ENCODE measurements around the gene LCN6. TPM values are rescaled to one million over a fixed set of nuclear protein-coding genes. Genes with fewer than 3 reads are reported as not detected.

Gene LCN6
- total and polyA plus RNA-seq, 10 of the 15 experiments (the other 5 are each of a cell fraction or from before 2014, with no cell fraction given), result not detected

DNA sequence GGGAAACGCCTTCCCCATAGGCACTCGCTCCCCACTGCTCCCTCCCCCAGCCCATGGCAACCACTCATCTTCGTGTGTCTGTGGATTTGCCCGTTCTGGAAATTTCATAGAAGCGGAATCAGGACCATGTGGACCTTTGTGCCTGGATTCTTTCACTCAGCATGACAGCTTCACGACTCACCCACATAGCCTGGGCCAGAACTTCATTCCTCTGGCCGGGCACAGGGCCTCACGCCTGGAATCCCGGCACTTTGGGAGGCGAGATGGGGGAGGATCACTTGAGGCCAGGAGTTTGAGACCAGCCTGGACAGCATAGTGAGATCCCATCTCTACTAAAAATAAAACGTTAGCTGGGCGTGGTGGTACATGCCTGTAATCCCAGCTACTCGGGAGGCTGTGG is 48.0 kb downstream of the LCN6 start:
- WGBS (ENCODE audit: insufficient coverage, insufficient replicate concordance, low lambda C conversion rate, missing lambda C conversion rate), result 71% methylated on average over 13 of the region's 13 CpGs
- peaks cover 24% of the 10 kb centered on the region for H3K4me1 ChIP-seq (ENCODE audit: control insufficient read depth, insufficient read depth, low read length)
- no peak for FAIRE-seq

DNA sequence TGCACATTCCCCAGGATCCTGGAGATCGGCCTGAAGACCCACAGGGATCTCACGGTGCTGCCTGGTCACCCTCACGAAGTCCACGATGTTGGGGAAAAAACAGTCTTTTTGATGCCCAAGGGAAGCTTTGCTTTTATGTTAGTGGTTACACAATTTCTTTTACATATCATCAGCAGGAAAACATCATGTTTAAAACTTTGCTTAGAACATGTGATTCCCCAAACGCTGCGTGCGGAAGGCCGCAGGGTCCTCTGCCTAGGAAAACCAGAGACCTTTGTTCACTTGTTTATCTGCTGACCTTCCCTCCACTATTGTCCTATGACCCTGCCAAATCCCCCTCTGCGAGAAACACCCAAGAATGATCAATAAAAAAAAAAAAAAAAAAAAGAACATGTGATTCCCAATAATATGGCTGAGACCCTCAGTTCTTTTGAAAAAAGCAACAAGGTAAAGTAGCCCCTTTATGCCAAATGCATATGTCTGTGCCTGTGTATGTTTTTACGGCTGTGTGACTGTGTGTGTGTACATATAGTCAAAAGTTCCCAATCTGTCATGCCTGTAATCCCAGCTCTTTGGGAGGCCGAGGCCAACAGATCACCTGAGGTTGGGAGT is 49.6 kb downstream of the LCN6 start:
- SMC1A ChIA-PET (ENCODE audit: uncharacterized antibody, unreplicated experiment), result interaction anchor here (0.7 kb wide), 1 partner anchor 11 kb away, joined by 3 read pairs; no protein-coding TSS in a partner anchor
- RAD21 ChIA-PET (ENCODE audit: unreplicated experiment), result interaction anchor here (0.6 to 1.2 kb wide), 4 partner anchors 43 to 282 kb away, joined by 3 read pairs; no protein-coding TSS in a partner anchor
- WGBS (ENCODE audit: insufficient coverage, insufficient replicate concordance, low lambda C conversion rate, missing lambda C conversion rate), result 60% methylated on average over 10 of the region's 11 CpGs
- BruUV-seq (replicated peaks), result no TSS peak
- Histone ChIP-seq H3K9ac (ENCODE audit: control insufficient read depth, insufficient read depth, low read length) (no peak overlapping the region), H3K4me3 (no peak overlapping the region), H3K79me2 (ENCODE audit: control insufficient read depth, insufficient read depth, low read length) (no peaks in the 10 kb centered on the region), H2AFZ (ENCODE audit: control insufficient read depth, low read depth, low read length) (no peak overlapping the region), H3K4me1 (ENCODE audit: control insufficient read depth, insufficient read depth, low read length) (peaks cover 24% of the 10 kb centered on the region), H3K4me2 (ENCODE audit: control insufficient read depth, insufficient read depth) (no peak overlapping the region), H3K27ac (ENCODE audit: control insufficient read depth, insufficient read depth) (no peak overlapping the region), H3K27me3 (replicated peaks in 1 of 2; ENCODE audit: control insufficient read depth in 2 of 2, insufficient read depth in 2 of 2, low read length in 1 of 2) (no peaks in the 10 kb centered on the region), H3K36me3 (ENCODE audit: control insufficient read depth in 2 of 2, insufficient read depth in 2 of 2, low read length in 1 of 2) (no peaks in the 10 kb centered on the region), H3K9me3 (replicated peaks; ENCODE audit: control insufficient read depth, insufficient read depth, low read length) (no peaks in the 10 kb centered on the region), H4K20me1 (ENCODE audit: control insufficient read depth, insufficient read depth) (no peaks in the 10 kb centered on the region)
- DNase-seq (ENCODE audit: low read depth, low spot score), result no peak
- POLR2A ChIA-PET, result interaction anchor here (0.8 kb wide), 1 partner anchor 31 kb away, joined by 3 read pairs; no protein-coding TSS in a partner anchor
- CTCF ChIA-PET, result no interaction called here
- TF ChIP-seq, protein P1, sequence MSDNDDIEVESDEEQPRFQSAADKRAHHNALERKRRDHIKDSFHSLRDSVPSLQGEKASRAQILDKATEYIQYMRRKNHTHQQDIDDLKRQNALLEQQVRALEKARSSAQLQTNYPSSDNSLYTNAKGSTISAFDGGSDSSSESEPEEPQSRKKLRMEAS (IDR thresholded peaks at IDR 0.05; ENCODE audit: low read depth, low read length), result no peak
- in situ Hi-C loops (cut with MboI) (no loop called here), intact Hi-C loops (cut with micrococcal nuclease; ENCODE audit: unreplicated experiment) (no loop called here)
- no peak for ATAC-seq
- FAIRE-seq, result no peak

More for the DNA sequence above, 48.0 kb downstream of the LCN6 start:
- intact Hi-C loops (cut with micrococcal nuclease; ENCODE audit: unreplicated experiment) (no loop called here), in situ Hi-C loops (cut with MboI) (no loop called here)
- no peak overlapping the region for H3K4me3 ChIP-seq
- H3K36me3 ChIP-seq (ENCODE audit: control insufficient read depth in 2 of 2, insufficient read depth in 2 of 2, low read length in 1 of 2), result no peaks in the 10 kb centered on the region
- no peaks in the 10 kb centered on the region for H3K79me2 ChIP-seq (ENCODE audit: control insufficient read depth, insufficient read depth, low read length)
- H3K9ac ChIP-seq (ENCODE audit: control insufficient read depth, insufficient read depth, low read length), result no peak overlapping the region
- ChIA-PET RAD21 (ENCODE audit: unreplicated experiment) (interaction anchor here (1.3 to 1.5 kb wide), 2 partner anchors 27 to 214 kb away, joined by 4 to 6 read pairs; no protein-coding TSS in a partner anchor), CTCF (interaction anchor here (0.7 to 3.5 kb wide), 5 partner anchors 14 to 162 kb away, joined by 3 to 16 read pairs (median 7); no protein-coding TSS in a partner anchor), SMC1A (ENCODE audit: uncharacterized antibody, unreplicated experiment) (interaction anchor here (0.8 to 1.6 kb wide), 3 partner anchors 10 to 42 kb away, joined by 3 read pairs; no protein-coding TSS in a partner anchor), POLR2A (interaction anchor here (0.7 kb wide), 1 partner anchor 377 kb away, joined by 3 read pairs; no protein-coding TSS in a partner anchor)
- ATAC-seq (no peak), DNase-seq (ENCODE audit: low read depth, low spot score) (no peak)
- TF ChIP-seq, protein P2, sequence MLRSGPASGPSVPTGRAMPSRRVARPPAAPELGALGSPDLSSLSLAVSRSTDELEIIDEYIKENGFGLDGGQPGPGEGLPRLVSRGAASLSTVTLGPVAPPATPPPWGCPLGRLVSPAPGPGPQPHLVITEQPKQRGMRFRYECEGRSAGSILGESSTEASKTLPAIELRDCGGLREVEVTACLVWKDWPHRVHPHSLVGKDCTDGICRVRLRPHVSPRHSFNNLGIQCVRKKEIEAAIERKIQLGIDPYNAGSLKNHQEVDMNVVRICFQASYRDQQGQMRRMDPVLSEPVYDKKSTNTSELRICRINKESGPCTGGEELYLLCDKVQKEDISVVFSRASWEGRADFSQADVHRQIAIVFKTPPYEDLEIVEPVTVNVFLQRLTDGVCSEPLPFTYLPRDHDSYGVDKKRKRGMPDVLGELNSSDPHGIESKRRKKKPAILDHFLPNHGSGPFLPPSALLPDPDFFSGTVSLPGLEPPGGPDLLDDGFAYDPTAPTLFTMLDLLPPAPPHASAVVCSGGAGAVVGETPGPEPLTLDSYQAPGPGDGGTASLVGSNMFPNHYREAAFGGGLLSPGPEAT (IDR thresholded peaks at IDR 0.05; ENCODE audit: low read depth), result no peak
- no peak overlapping the region for H2AFZ ChIP-seq (ENCODE audit: control insufficient read depth, low read depth, low read length)
- no peak overlapping the region for H3K27ac ChIP-seq (ENCODE audit: control insufficient read depth, insufficient read depth)
- H4K20me1 ChIP-seq (ENCODE audit: control insufficient read depth, insufficient read depth), result no peaks in the 10 kb centered on the region
- H3K9me3 ChIP-seq (replicated peaks; ENCODE audit: control insufficient read depth, insufficient read depth, low read length), result no peaks in the 10 kb centered on the region
- H3K4me2 ChIP-seq (ENCODE audit: control insufficient read depth, insufficient read depth), result peak overlapping the region; percentile 100; the same call in 1 of the 2 replicates
- no peaks in the 10 kb centered on the region for H3K27me3 ChIP-seq (replicated peaks in 1 of 2; ENCODE audit: control insufficient read depth in 2 of 2, insufficient read depth in 2 of 2, low read length in 1 of 2)
- BruUV-seq (replicated peaks), result no TSS peak
